Osteoblast (primary cell): Measurements from ENCODE around the gene OSGIN1. TPM values are rescaled to one million over a fixed set of nuclear protein-coding genes. Genes with fewer than 3 reads are reported as not detected.

Experiments used
- DNase-seq: peaks from one replicate; pipeline ENCODE4 v3.0.0; 2011; ENCODE audit warnings: low spot score, mixed read lengths; ENCODE audit not compliant: insufficient read length; ENCODE audit errors: missing footprints
- H2AFZ ChIP-seq: 2 replicates; pipeline ENCODE4 v1.6.0; 2011; ENCODE audit warnings: mild to moderate bottlenecking, low read length
- H3K27ac ChIP-seq: 2 replicates; pipeline ENCODE4 v1.5.1; 2011; ENCODE audit warnings: mild to moderate bottlenecking, low read depth, low read length, moderate library complexity
- H3K27me3 ChIP-seq: 2 replicates; pipeline ENCODE4 v1.6.0; 2012; ENCODE audit warnings: mild to moderate bottlenecking, control low read depth, inconsistent platforms, low read length, moderate library complexity; ENCODE audit not compliant: insufficient read depth
- H3K36me3 ChIP-seq: 2 replicates; pipeline ENCODE4 v1.5.1; 2011; ENCODE audit warnings: mild to moderate bottlenecking, low read length, control low read depth, moderate library complexity; ENCODE audit not compliant: insufficient read depth
- H3K4me1 ChIP-seq: 2 replicates; pipeline ENCODE4 v1.5.1; 2011; ENCODE audit warnings: mild to moderate bottlenecking, low read length, control low read depth, moderate library complexity; ENCODE audit not compliant: insufficient read depth
- H3K4me2 ChIP-seq: 2 replicates; pipeline ENCODE4 v1.6.0; 2011; ENCODE audit warnings: mild to moderate bottlenecking, low read length; ENCODE audit not compliant: insufficient read depth
- H3K4me3 ChIP-seq: fragments of 200-600 bp; sonication (generic); 3 replicates; pipeline ENCODE4 v1.5.1; 2012; ENCODE audit warnings: mild to moderate bottlenecking, low read length, inconsistent platforms; ENCODE audit not compliant: insufficient read depth
- H3K79me2 ChIP-seq: 2 replicates; pipeline ENCODE4 v1.6.0; 2012; ENCODE audit warnings: mild to moderate bottlenecking, low read length, control low read depth, inconsistent platforms; ENCODE audit not compliant: insufficient read depth
- H3K9me3 ChIP-seq: 2 replicates; pipeline ENCODE4 v1.5.1; 2011; ENCODE audit warnings: low read depth, low read length, control low read depth
- H4K20me1 ChIP-seq: 2 replicates; pipeline ENCODE4 v1.6.0; 2012; ENCODE audit warnings: mild to moderate bottlenecking, low read length, control low read depth; ENCODE audit not compliant: insufficient read depth
- CTCF ChIP-seq: IDR thresholded peaks from 2 replicates; pipeline ENCODE4 v1.5.1; 2011; ENCODE audit warnings: mild to moderate bottlenecking, low read depth, low read length, moderate library complexity; ENCODE audit errors: extremely low read depth
- total RNA-seq: library from RNA; depleted of rRNA; stranded (reverse); fragments of >200 nt; gene quantifications from 2 replicates; pipeline ENCODE4 v1.2.3, GENCODE V29; 2012

Gene OSGIN1
- total RNA-seq, 1 donor, result 3.6 TPM

DNA sequence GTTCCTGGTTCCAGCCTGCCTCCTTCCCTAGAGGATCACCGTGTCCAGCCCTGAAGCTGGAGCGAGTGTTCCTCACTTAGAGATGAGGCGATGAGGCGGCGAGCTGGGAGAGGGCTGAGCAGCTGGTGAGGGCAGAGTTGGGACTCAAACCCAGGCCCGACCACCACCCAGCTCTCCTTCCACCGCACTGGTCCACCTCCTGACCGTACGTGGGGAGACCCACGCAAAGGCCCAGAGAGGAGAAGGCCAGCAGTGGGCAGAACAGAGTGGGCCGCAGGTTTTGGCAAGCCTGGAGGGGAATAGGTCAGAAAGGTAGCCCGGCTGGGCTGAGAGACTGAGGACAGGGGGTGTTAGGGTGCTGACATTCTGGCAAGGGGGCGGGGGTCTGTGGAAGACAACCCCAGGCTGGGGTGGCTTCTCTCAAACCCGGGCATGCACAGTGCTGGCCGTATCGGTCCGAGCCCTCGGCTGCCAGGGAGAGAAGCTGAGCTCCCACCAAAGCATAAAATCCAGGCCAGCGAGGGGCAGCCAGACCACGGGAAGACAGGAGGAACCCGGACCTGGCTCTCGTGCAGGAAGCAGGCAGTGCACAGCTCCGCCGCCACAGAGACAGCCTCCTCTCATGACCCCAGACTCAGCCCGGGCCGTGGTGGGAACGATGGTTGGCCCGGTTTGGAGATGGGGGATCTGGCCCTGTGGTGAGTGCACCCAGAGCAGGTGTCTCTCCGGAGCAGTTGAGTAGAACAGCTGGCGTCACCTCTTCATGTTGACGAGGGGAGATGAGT, 29.3 kb upstream of the OSGIN1 start:
- peak; percentile 22 for DNase-seq
- no peak for TF ChIP-seq CTCF
- no peak overlapping the region for H3K4me2 ChIP-seq
- peaks cover 9% of the 10 kb centered on the region for H3K36me3 ChIP-seq
- peaks cover 25% of the 10 kb centered on the region for H3K4me1 ChIP-seq
- no peaks in the 10 kb centered on the region for H3K27me3 ChIP-seq
- no peak overlapping the region for H3K4me3 ChIP-seq
- H3K79me2 ChIP-seq, result no peaks in the 10 kb centered on the region
- no peak overlapping the region for H3K27ac ChIP-seq
- no peak overlapping the region for H2AFZ ChIP-seq
- H4K20me1 ChIP-seq, result peaks cover 14% of the 10 kb centered on the region
- H3K9me3 ChIP-seq, result no peaks in the 10 kb centered on the region

DNA sequence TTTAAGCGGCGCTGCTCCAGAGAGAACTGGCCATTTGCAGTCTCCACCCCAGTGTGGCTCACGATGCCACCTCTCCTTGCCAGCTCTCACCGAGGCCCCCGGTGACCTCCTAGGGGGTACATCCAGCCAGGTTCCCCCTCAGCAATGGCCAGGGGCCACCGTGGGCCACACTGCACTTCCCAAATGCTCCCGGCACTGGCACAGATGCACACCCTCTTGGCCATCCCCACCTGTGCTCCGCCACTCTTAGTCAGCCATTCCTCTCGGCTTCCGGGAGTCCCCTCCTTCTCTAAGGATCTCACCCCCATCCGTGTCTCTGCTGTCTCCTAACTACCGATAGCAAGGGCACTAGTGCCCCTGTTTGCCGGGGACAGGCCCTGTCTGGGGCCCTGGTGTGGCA, 28.4 kb upstream of the OSGIN1 start:
- H3K9me3 ChIP-seq, result no peaks in the 10 kb centered on the region
- no peak overlapping the region for H3K4me2 ChIP-seq
- peaks cover 3% of the 10 kb centered on the region for H3K36me3 ChIP-seq
- no peak for TF ChIP-seq CTCF
- peaks cover 27% of the 10 kb centered on the region for H3K4me1 ChIP-seq
- no peaks in the 10 kb centered on the region for H3K79me2 ChIP-seq
- H3K27me3 ChIP-seq, result no peaks in the 10 kb centered on the region
- H3K27ac ChIP-seq, result no peak overlapping the region
- peaks cover 15% of the 10 kb centered on the region for H4K20me1 ChIP-seq
- DNase-seq, result peak; percentile 57
- no peak overlapping the region for H2AFZ ChIP-seq
- H3K4me3 ChIP-seq, result no peak overlapping the region

DNA sequence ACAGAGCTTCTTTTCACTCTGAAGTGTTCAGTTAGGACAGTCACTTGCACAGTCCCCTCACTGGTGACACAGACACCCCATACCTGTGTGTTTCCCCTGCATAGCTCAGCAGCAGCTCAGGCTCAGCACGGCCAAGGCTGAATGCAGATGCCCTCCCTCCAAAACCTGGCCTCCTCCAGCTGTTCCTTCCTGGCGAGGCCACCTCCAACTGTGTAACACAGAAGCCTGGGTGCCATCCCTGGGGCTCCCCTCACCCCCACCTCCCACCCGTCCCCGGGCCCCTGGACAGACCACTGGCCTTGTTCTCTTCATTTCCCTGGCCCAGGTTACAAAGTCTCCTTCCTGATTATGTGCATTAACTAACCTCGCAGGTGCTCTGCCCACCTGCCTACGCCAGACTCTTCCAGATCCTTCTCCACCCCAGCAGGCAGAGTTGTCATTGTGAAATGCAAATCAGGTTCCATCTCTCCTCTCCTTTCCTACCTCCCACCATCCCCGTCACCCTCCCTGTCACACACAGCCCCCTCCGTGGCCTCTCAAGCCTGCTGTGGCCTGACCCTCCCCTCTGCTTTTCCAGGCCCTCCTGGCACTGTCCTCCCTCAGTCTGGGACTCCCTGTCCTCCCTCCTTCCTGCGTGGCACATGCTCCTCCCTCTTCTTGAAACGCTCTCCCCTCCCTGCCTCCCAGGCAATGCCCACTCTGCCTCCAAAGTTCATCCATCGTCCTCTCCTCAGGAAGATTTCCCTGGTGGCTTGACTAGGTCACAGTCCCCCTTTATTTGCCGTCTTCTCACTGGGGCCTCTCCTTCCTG, 27.7 kb upstream of the OSGIN1 start:
- no peak for TF ChIP-seq CTCF

More for the DNA sequence above, 27.7 kb upstream of the OSGIN1 start:
- DNase-seq, result peak; percentile 25
- Histone ChIP-seq H3K27ac (no peak overlapping the region), H3K36me3 (no peaks in the 10 kb centered on the region), H3K4me1 (peaks cover 27% of the 10 kb centered on the region), H2AFZ (no peak overlapping the region), H3K4me3 (no peak overlapping the region), H3K79me2 (no peaks in the 10 kb centered on the region), H4K20me1 (peaks cover 14% of the 10 kb centered on the region), H3K4me2 (no peak overlapping the region), H3K27me3 (no peaks in the 10 kb centered on the region), H3K9me3 (no peaks in the 10 kb centered on the region)
